ENCODE results near the gene FIGN.

Gene FIGN

DNA sequence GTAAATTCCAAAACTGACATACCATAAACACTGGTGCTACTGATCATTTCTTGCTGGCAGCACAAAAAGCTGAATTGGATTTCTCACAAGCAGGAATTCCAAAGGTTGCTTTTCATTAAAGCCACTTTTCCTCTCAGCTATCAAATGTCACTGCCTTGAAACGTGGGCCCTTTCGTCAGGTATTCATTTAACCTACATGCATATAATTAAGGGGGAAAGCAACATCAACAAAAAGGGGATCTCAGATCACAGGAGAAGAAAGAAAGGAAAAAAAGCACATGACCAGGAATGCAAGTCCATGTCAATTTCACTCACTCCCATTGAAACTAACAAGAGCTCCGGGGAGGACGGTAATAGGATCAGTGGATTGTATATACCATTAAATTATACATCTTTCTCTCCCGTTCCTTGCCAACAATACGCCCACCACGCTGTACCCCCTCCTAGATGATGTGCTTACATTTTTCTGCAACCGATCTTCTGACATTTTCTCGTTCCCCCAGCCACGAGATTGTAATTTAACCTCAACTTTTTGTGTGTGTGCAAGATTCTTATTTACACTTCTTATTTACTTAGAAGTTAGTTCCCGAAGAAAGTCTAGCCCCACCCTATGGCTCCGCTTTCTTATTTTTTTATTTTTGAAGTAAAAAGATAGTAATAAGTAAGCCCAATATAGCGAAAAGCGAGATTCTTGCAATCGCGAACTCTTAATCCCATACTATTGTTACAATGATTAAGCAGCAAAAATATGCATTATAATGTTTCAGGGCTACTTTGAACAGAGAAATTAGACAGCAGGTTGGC is 725 bp downstream of the FIGN start:
- no peak for DNase-seq

DNA sequence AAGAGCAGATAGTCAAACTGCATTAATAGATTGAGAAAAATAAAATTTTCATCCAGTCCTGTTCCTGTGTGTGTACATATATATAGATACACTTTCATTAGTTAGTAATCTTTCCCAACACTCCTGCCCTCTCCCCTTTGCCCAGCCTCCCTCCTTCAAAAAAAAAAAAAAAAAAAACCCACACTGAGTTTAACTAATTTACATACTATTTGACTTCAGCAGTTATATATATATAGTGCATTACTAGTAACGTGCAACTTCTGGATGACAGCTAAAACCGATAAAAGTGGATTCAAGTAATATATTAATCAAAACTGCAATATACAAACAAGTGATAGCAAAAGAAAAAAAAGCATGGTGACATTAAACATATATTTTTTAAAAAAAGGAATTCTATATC is 1.4 kb downstream of the FIGN start:
- DNase-seq: no peak

DNA sequence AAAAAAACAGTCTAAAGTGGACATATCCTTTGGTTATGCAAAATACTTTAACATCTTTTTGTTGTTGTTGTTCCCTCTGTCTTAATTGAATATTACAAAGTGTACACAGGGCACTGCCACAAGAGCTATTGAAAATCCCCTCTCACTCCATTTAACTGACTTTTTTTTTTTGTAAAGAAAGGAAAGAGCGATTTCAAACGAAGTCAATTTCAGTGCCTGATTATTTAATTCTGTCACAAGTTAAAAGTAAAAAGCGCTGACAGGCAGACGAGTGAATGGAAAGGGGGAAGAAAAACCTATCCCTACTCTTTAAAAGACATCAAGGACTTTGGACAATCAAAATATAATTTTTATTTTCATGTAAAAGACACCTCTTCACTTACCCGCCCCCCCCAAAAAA is 1.9 kb downstream of the FIGN start:
- no peak for DNase-seq

DNA sequence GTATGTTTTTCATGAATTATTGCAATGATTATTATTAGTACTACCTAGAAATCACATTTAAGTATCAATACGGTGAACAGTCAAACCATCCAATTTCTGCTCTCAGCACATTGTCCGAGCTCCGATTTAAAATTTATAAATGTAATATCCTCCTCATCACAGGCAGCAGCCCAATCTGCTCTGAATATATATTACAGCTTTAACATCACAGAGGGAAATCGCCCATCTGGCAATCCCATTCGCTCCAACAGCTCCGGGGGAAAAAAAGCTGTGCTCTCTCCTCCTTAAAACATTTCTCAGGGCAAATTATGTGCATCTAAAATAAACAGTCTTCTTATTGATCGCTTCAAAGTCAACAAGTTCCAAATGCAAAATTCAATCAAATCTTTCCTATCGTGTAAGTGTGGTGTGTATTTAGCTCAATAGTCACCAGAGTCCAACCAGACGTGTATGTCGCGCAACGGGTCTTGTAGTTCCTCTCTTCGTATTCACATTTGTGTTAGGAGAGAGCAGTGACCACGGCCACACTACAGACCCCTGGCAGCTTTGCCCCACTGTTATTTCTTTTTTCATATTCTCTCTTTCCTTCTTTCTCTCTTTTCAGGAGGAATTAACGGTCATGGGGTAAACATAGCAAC is 2.4 kb downstream of the FIGN start:
- DNase-seq: no peak

DNA sequence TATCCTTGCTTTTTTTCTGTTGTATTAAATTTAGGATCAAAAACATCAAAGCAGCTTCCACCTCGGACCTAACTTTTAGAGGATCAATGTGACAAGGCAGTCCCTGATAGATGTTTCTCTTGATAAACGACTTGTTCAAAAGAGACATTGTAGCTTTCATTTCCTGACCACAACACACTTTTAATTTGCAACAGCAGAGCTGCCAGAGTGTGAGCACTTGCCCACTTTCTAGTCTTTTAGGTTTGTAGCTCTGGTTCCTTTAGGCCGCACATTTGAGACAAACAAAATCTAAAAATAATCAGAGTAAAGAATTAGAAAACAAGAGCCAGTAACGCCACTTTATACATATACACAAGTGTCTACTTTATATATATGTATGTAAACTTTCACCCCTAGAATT is 3.1 kb downstream of the FIGN start:
- DNase-seq: no peak

DNA sequence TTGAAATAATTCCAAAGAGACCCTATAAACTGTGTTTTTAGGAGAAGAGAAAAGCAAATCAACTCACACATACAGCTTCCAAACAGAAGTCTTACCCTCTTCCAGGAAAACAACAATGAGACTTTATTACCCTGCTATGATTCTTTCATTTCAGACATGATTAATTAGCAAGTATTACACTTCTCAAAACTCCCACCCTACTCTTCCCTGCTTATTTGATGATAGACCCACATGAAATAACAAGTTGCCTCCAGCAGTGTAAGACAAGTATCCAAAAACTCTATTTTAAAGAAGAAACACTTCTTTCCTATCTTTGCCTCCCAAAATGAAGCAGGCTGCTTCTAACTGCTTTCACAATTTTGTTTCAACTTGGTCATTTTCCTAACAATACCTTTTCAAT is 4.1 kb downstream of the FIGN start:
- no peak for DNase-seq

DNA sequence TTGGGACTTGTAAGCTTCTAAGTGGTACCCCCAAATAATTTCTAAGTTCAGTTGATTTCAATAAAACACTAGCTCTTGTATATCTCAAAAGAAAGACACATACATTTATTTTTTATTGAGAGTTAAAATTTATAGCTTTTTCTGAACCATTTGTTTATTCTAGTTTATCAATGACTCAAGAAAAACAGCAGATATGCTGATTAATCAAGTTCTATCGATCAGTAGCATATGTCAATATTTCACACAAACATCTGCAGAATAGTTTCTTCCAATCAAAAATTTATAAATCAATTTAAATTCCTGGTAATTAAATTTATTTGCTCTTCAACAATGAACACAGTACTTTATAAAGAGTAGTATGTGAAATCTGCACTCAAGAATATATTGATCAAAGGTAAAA is 5.3 kb downstream of the FIGN start:
- no peak for DNase-seq

DNA sequence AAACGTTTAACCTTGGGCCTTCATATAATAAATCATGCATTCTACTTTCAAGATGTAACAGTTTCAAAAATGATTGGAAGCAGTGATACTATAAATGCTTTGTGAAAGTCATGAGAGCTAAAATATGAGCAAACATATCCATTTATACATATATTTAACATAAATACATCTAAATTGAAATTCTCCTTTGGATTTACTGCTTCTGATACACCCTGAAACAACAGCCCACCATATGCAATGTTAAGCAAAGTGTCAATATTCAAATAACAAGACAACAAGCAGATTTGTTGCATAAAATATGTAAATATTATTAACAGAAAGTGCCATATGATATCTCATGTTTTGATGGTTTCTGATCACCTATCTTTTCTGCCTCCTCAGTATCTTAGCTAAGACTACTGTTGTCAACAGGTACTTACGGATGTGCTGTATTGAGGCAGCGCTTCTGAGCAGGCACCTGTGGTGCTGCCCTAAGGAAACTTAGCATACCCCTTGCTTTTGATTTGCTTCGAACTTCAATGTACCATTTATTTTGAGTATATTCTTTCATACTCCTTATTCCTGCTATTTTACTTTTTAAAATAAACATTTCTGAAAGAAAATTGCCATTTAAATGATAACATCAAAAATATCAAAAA is 6.1 kb downstream of the FIGN start:
- no peak for DNase-seq

DNA sequence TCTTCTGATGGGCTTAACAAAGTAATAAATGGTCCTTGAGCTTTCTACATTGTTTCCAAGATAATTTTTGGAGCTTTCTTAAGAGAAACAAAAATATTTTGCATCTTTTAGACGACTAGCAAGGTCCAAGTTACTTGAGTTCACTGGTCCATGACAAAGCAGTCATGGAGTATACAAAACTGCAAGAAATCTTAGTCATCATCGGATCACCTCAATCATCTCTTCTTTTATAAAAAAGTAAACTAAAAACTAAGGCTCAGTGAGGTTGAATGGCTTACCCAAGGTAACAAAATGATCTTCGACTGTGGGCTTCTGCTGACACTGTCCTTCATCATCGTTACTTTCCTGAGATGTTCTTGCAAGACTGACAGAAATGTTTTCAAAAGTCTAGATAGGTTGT is 11.9 kb downstream of the FIGN start:
- DNase-seq: no peak

DNA sequence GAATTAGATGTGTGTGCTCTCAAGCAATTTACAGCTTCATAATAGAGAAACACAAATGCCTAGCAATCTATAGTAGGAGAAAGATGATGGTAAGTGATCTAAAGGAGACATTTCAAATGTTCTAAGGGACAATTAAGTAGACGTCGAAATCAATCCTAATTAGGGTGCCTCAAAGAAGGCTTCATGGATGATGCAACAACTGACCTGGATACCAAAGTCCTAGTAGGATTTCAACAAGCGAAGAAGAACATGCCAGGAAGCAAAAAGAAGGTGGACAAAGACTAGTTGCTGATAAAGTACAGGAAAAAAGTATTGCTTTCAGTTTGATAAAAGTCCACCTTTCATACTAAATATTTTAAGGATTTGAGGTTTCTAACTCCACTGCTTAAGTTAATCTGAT is 12.5 kb downstream of the FIGN start:
- no peak for DNase-seq

DNA sequence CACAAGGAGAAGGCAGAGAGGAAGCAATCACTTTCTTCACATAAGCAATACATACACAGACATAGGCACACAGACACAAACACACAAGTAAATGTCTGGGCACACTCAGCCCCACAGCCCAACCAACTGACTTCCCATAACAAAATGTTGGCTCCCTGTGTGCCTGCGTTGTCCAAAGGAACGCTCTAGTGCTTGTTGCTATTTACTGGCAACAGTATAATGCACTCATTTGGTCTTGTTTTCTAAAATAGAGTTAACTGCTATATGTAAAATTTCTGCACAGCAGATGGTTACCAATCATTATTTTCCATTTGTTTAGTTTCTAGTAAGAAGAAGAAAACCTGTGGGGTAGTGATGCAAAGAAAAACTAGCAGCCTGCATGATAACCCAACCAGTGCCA is 16.5 kb downstream of the FIGN start:
- no peak for DNase-seq

DNA sequence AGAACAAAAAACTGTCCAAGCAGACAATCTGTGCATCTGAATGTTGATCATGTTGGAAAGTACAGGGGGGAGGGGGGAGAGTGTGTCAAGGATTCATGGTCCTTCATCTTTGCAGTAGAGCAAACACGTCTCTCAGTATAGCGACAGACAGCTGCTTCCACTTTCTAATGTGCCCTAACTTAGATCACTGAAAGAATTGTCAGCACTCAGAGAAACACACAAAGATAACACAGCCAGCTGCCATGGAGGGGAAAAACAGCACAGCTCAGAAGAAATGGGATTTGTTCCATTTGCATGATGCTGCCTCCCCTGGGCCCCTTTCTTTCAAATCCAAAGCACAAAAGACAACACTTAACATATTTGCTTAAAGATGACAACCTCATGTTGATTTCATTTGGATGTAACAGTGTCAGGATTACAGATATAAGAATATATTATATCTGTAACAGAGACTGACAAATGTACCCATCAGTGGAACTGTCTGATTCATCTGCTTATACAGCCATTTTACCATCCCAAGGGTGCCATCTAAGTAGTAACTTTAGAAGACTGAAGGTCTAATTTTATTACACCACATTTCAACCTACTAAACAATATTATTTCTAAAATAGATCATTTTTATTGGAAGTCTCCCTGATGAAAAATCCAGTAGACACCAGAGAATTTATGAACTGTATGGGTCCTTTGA is 17.7 kb downstream of the FIGN start:
- DNase-seq: no peak

DNA sequence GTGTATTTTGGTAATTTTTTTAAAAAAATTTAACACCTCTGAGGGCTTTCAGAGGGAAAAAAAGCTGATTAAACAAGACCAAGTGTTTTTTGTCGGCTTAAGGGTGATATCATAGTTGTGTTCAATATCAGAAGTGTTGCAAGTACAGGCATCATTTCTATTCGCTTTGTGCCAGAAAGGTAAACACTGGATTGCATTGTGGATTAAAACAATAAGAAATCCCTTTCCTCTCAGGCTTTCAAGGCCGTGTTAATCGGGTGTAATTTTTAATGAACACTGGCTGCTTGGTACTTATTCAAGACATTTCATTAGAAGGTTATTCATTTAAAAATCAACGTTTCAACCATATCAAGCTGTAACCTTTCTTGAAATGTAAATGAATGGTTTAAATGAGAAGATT is 18.3 kb downstream of the FIGN start:
- DNase-seq: no peak

DNA sequence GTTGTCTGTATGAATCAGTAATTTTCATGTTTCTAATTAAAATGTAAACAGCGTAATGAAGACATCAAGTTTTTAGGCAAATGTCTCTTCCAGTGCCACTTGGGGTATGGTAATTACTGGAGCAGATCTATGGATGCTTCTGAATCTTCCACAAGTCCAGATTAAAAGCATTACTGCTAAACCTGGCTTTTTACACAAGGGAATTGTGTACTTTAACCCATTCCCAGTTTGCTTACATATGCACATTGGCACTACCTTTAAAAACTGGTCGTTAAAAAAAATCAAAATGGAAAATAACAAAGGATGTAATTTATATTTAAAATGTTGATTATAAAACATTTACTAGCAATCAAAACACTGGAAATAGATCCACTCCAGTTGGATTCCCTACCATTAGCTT is 19.7 kb downstream of the FIGN start:
- DNase-seq: no peak

DNA sequence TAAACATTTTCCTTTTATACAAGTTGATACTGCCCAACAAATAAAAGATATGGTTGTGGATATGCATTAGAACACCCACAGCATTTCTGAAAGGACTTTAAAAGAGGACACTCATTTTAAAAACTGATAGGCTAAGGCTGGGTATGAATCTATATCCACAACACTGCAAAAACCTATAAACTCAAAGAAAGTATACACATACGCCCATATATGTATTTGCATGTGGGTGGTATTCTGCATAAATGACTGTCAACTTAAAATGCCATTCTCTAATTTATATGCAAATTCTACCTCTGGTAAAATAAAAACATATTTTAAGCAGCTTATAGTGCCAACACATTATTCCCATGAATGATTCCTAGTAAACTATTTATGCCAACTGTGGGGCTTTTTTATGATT is 20.1 kb downstream of the FIGN start:
- no peak for DNase-seq

DNA sequence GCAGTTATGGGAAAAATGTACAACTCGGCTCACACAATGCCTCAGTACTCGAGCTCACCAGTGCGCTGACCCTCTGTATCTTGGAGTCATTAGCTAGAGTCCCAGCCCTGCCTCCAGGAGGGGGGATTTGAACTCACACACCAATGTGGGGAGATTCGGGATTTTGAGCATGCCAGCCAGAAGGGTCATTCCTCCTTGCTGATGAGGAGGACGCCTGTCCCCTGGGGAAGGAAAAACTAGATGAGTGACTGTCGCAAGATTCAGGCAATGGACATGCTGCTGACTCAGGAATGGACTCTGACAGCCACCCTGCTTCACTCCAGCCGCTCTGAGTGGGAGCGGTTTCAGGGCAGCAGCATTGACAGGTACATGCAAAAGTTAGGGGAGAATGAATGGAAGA is 20.6 kb downstream of the FIGN start:
- no peak for DNase-seq

DNA sequence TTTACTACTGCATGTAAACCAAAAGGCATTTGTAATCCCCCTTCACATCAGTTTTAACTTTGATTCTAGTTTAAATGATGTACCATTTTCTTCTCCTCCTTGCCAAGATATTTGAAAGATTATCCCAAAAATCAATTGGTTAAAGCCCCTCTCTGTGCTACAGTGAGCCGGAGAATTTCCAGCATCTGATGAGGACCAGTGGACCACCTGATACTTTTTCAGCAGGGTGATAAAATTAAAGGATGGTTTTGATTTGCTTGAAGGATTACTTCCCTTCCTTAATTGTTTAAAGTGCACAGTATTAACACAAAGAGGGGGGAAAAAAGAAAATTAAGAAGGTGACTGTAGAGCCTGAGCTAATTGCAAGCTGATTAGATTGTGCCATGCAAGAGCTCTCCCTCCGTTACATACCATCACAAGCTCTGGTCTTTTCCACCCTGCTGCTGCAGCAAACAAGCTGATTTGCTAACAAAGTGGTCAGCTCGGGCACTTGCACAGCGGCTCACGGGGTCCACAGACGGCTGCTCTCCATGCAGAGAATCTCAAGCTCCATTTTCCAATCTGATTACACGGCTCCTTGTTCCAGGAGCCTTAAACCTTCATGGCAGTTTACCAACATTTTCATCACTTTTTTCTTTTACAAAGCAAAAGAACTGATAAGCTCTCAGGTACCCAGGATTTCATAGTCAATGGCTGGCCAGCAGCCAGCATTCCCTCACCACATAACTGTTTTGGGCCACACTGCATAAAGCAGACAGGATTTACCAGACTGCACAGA is 22.1 kb downstream of the FIGN start:
- DNase-seq: no peak

DNA sequence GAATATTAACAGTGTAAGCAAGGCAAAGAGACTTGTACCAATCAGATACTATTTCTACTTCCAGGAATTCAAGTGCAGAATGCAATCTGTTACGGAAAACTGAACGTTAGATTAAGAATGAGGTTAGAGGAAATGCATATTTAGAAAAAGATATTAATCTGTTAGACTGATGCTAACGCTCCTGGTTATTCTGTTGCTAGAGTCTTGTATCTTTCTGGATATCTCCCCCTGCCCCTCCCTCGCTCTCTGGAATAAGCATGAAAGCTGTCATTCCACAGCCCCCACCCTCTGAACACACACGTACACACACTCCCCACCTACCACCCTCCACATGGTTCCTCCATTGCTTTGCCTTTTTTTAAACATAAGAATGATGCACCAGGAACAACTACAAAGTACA is 24.1 kb downstream of the FIGN start:
- DNase-seq: no peak

DNA sequence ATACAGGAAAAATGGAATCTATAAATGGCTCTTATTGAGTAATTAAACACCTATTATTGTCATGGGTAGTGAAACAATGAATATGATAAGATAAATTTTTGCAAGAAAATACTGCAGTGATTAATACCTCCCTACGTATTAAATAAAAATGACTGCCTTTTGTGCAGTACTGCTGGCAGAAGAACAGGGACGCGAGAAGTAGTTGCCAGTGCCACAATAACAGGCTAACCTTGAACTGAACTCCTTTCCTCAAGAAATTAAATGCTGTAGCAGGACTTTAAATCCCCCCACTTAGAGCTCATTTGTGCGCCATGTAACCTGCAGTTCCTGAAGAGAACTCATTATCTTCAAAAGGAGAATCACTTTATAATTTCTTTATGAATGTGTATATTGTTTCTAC is 24.6 kb downstream of the FIGN start:
- DNase-seq: no peak

DNA sequence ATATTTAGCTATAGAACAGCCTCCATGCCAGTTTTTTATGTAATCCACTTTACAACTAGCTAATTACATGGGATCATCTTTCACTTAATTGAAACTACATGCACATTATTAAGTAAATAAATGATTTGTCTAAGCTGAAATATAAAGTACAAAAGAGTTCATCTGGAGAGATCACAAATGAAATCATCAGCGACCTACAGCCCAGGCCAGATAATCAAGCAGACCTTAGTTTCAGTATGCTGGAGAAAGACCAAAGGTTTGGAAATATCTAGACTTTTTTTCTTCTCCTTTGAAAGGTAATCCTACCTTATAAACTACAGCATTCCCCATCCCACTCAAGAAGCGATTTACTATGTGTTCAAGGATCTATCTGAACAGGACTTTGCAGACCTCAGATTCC is 26.5 kb downstream of the FIGN start:
- no peak for DNase-seq

DNA sequence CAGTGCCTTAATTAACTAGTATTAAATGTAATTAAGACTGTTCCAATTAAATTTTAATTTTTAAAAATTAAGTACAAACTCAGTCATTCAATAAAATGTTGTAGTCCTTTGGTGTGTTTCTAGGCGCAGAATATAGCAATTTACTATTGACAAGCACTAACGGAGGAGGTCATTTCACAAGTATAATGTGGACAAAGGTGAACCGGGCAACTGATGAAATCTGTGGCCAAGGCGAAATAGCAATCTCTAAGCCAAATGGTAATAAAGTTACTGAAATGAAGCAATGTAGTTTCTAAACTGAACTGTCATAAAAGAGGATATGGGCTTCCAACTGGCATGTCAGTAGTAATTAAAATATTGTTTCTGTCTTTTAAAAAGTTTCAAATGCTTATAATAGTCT is 27.5 kb downstream of the FIGN start:
- no peak for DNase-seq

DNA sequence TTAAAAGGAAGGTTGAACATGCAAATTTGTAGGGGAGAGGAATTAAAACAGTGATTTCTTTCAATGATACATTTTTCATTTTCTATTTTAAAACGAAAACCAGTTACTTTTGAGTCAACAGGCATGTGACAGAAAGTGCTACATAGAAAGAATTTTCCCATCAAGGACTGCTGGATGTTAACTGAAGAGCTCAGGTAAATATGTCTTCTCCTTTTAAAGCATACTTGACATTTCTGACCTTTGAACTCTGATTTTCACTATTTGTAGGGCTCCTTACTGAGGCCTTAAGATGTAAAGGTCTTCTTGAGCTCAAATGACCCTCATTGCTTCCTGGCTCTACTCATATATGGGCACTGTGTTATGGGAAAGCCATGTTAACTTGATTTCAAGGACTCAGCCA is 32.4 kb downstream of the FIGN start:
- DNase-seq: no peak

Measured in femur (tissue), 1 donor.